A549 (cell line): ENCODE data around the gene C16orf90. TPM values are rescaled to one million over a fixed set of nuclear protein-coding genes. Genes with fewer than 3 reads are reported as not detected.
A peak's percentile ranks its signal among the peaks of the same experiment; 100 is the strongest.

Source experiments
- ATAC-seq, 2 experiments: fragments of 200-7000 bp in 1 of 2; fragments of >200 bp in 1 of 2; cut with Nextera tagmentation in 1 of 2; cut with Tn5 transposase in 1 of 2; 3 replicates each; pipeline versions ENCODE4 v1.8.0 to v1.9.1; 2018 to 2020; ENCODE audit warnings: mild to moderate bottlenecking in 1 of 2, moderate library complexity in 1 of 2
- CTCF ChIA-PET: fragments of 300-600 bp; sonication (Branson Sonifier 250); formaldehyde crosslinking; extraction: SDS; loops from one replicate; lab custom pipeline; 2021; ENCODE audit warnings: antibody characterized with exemption, inconsistent platforms; lab: Yijun Ruan, JAX
- POLR2A ChIA-PET: fragments of 350-600 bp; formaldehyde crosslinking; extraction: SDS; loops from one replicate; lab custom pipeline; 2021; ENCODE audit warnings: antibody characterized with exemption, inconsistent platforms; lab: Yijun Ruan, JAX
- DNase-seq, 2 experiments: peaks; one replicate each; pipeline versions ENCODE4 v3.0.0 to v3.0.0-alpha.2; 2011 to 2016; ENCODE audit warnings: low read depth in 1 of 2, low spot score in 1 of 2
- FAIRE-seq: peaks from 2 replicates; lab custom pipeline; 2011; peaks lifted over from hg19 to GRCh38; lab: Jason Lieb, UNC
- H3K27ac ChIP-seq, 2 experiments: fragments of >200 bp; sonication (Bioruptor Twin); formaldehyde crosslinking; 3 replicates each; pipeline ENCODE4 v1.5.1; 2016 to 2017
- H3K4me1 ChIP-seq: fragments of >200 bp; sonication (Bioruptor Twin); formaldehyde crosslinking; 3 replicates; pipeline ENCODE4 v1.6.1; 2016
- H3K4me2 ChIP-seq: fragments of >200 bp; sonication (Bioruptor Twin); formaldehyde crosslinking; 3 replicates; pipeline ENCODE4 v1.6.1; 2016
- H3K4me3 ChIP-seq: fragments of >200 bp; sonication (Bioruptor Twin); formaldehyde crosslinking; 3 replicates; pipeline ENCODE4 v1.5.1; 2016
- H3K9me3 ChIP-seq: fragments of >200 bp; sonication (Bioruptor Twin); formaldehyde crosslinking; 3 replicates; pipeline ENCODE4 v1.6.1; 2016
- CHD4 ChIP-seq: fragments of 200-600 bp; sonication (generic); IDR thresholded peaks from 2 replicates; pipeline ENCODE4 v1.6.1; 2016; ENCODE audit warnings: antibody characterized with exemption, mild to moderate bottlenecking, borderline replicate concordance
- CTCF ChIP-seq: fragments of >200 bp; sonication (Bioruptor Twin); formaldehyde crosslinking; IDR thresholded peaks from 3 replicates; pipeline ENCODE4 v1.5.1; 2016
- HMGXB4 ChIP-seq: fragments of 250-450 bp; sonication (Bioruptor Pico); IDR thresholded peaks from 2 replicates; pipeline ENCODE4 v1.5.0; 2021; ENCODE audit warnings: mild to moderate bottlenecking, moderate library complexity, borderline replicate concordance
- JUN ChIP-seq, 2 experiments: fragments of >200 bp; sonication (Bioruptor Twin); formaldehyde crosslinking; IDR thresholded peaks; 2 replicates in 1 of 2; 3 replicates in 1 of 2; pipeline ENCODE4 v1.6.1; 2016 to 2017
- KDM5A ChIP-seq: fragments of 200-600 bp; sonication (generic); IDR thresholded peaks from 2 replicates; pipeline ENCODE4 v1.6.1; 2016; ENCODE audit warnings: antibody characterized with exemption, mild to moderate bottlenecking
- MAFK ChIP-seq: fragments of 450-650 bp; IDR thresholded peaks from 2 replicates; pipeline ENCODE4 v1.6.1; 2014; ENCODE audit not compliant: partially characterized antibody
- NR3C1 ChIP-seq: fragments of >200 bp; sonication (Bioruptor Twin); formaldehyde crosslinking; IDR thresholded peaks from 3 replicates; pipeline ENCODE4 v1.6.1; 2017
- PHF8 ChIP-seq: fragments of 200-600 bp; sonication (generic); IDR thresholded peaks from 2 replicates; pipeline ENCODE4 v1.6.1; 2016; ENCODE audit warnings: low read depth, mild to moderate bottlenecking, antibody characterized with exemption, moderate library complexity, borderline replicate concordance
- RAD21 ChIP-seq, 2 experiments: fragments of >200 bp in 1 of 2; sonication (Bioruptor Twin) in 1 of 2; formaldehyde crosslinking in 1 of 2; IDR thresholded peaks in 1 of 2; conservative IDR thresholded peaks in 1 of 2; 2 replicates in 1 of 2; 3 replicates in 1 of 2; pipeline ENCODE4 v1.6.1; 2012 to 2018; ENCODE audit warnings: inconsistent platforms in 1 of 2
- RARB ChIP-seq: fragments of 250-450 bp; sonication (Bioruptor Pico); IDR thresholded peaks from 2 replicates; pipeline ENCODE4 v1.8.0; 2021; ENCODE audit warnings: mild to moderate bottlenecking, moderate library complexity
- SREBF2 ChIP-seq: fragments of 450-650 bp; IDR thresholded peaks from 2 replicates; pipeline ENCODE4 v1.6.1; 2014; ENCODE audit warnings: mild to moderate bottlenecking, moderate library complexity
- WGBS: methylation state at CpG from one replicate; pipeline ENCODE4 v1.1.6; 2017; ENCODE audit errors: missing lambda C conversion rate; 5-methylcytosine and 5-hydroxymethylcytosine counted together
- polyA plus RNA-seq, 4 experiments: library from polyadenylated mRNA; depleted of rRNA in 3 of 4; stranded (reverse); fragments of >200 nt; fragmentation: RNase III in 1 of 4; extraction: RNeasy Plus Mini Kit Qiagen cat#74134 plus additional on column Dnase treatment in 1 of 4; gene quantifications; 2 replicates in 3 of 4; 3 replicates in 1 of 4; pipeline ENCODE4 v1.2.3, GENCODE V29; 2011 to 2017
- TF ChIP-seq, protein P1 (sequence below): fragments of >200 bp; sonication (Bioruptor Twin); formaldehyde crosslinking; IDR thresholded peaks from 2 replicates; pipeline ENCODE4 v1.6.1; 2016

C16orf90 gene
- polyA plus RNA-seq, 2 of the 4 experiments (the other 2 are of a cell fraction): not detected

DNA sequence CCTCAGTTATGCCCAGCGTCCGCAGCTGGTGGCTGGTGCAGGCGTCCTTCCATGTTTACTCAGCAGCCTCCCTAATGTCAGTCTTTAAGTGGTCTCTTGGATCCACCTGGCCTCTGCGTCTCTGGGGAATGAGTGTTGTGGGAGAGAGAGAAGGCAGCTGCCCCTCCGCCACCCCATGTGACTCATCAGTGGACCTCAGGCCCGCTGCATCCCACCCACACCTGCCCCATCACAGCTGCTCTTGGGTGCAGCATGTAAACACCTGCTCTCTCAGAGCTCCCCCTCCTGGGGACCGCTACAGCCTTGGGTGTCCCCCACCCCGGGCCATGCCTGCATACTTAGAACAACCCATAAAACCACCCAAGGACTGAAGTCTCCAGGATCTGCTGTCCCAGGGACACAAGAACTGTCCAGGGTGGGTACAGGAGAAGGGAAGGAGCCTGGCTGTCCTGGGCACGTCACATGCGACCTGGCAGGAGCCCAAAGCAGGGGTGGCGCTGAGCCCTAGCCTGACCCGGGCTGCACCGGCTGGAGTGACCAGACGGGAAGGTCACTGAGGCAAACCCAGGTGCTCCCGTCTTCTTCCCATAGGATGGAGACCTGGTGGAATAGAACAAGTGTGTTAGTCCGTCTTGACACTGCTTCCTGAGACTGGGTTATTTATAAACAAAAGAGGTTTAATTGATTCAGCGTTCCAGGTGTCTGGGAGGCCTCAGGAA, 4.2 kb downstream of the C16orf90 start:
- Histone ChIP-seq H3K4me2 (no peak overlapping the region), H3K4me3 (no peak overlapping the region), H3K27ac (no peak overlapping the region), H3K4me1 (no peaks in the 10 kb centered on the region), H3K9me3 (no peaks in the 10 kb centered on the region)
- WGBS: 61% methylated on average over 16 of the region's 17 CpGs
- ChIA-PET POLR2A (no interaction called here), CTCF (interaction anchor here (0.9 to 1.6 kb wide), 3 partner anchors 9 to 308 kb away, joined by 3 to 11 read pairs (median 3); partner anchors contain the start of gene CLUAP1)
- 0 out of 5 replicates have a peak, but pooled peaks of 1 of the 2 experiments have one; percentile 13 for TF ChIP-seq RAD21 (conservative IDR thresholded peaks at IDR 0.05 in 1 of 2, IDR thresholded peaks at IDR 0.05 in 1 of 2)
- TF ChIP-seq JUN (IDR thresholded peaks at IDR 0.05): no peak
- no peak for FAIRE-seq
- peak; percentile 7 to 10; a peak in 1 of 6 replicates for ATAC-seq
- no peak for DNase-seq

DNA sequence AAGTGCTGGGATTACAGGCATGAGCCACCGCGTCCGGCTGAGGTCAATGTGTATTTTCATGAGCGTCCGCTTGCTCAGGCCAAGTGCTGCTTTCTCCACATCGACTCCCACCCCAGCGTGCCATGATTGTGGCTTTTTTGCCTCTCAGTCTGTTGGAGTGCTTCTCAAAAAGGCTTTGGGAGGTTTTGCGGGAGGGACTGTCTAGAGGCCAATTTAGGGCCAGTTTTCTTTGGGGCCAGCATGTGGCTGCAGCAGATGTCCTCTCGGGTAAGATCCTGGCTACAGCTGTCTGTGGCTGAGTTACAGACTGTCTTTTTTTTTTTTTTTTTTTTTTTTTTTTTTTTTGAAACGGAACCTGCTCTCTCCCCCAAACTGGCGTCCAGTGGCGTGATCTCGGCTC, 6.5 kb downstream of the C16orf90 start:
- ATAC-seq (no peak), FAIRE-seq (no peak), DNase-seq (no peak)
- TF ChIP-seq CTCF (no peak), NR3C1 (no peak), HMGXB4 (CRISPR knock-in tag) (no peak), SREBF2 (no peak)
- TF ChIP-seq, protein P1, sequence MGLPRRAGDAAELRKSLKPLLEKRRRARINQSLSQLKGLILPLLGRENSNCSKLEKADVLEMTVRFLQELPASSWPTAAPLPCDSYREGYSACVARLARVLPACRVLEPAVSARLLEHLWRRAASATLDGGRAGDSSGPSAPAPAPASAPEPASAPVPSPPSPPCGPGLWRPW: no peak
- POLR2A ChIA-PET: interaction anchor here (1.2 kb wide), 1 partner anchor 32 kb away, joined by 5 read pairs; no protein-coding TSS in a partner anchor
- 72% methylated on average over 9 of the region's 13 CpGs for WGBS
- Histone ChIP-seq H3K4me3 (no peak overlapping the region), H3K9me3 (no peaks in the 10 kb centered on the region), H3K4me1 (no peaks in the 10 kb centered on the region), H3K27ac (no peak overlapping the region), H3K4me2 (no peak overlapping the region)
- CTCF ChIA-PET: interaction anchor here (0.7 kb wide), 1 partner anchor 160 kb away, joined by 3 read pairs; no protein-coding TSS in a partner anchor

- WGBS: 91% methylated on average over 22 of the region's 24 CpGs
- ChIA-PET POLR2A (interaction anchor here (1.2 kb wide), 1 partner anchor 31 kb away, joined by 5 read pairs; no protein-coding TSS in a partner anchor), CTCF (no interaction called here)
- peak; percentile 17 to 31; a peak in 3 of 6 replicates for ATAC-seq
- no peak for FAIRE-seq
- no peak for DNase-seq
- no peak for TF ChIP-seq KDM5A
- TF ChIP-seq RARB: no peak
- Histone ChIP-seq H3K9me3 (no peaks in the 10 kb centered on the region), H3K27ac (no peak overlapping the region), H3K4me1 (no peaks in the 10 kb centered on the region), H3K4me2 (no peak overlapping the region), H3K4me3 (no peak overlapping the region)
Measured at GRCh38 chr16:3487521-3488410, 7.5 kb downstream of the C16orf90 start.

DNA sequence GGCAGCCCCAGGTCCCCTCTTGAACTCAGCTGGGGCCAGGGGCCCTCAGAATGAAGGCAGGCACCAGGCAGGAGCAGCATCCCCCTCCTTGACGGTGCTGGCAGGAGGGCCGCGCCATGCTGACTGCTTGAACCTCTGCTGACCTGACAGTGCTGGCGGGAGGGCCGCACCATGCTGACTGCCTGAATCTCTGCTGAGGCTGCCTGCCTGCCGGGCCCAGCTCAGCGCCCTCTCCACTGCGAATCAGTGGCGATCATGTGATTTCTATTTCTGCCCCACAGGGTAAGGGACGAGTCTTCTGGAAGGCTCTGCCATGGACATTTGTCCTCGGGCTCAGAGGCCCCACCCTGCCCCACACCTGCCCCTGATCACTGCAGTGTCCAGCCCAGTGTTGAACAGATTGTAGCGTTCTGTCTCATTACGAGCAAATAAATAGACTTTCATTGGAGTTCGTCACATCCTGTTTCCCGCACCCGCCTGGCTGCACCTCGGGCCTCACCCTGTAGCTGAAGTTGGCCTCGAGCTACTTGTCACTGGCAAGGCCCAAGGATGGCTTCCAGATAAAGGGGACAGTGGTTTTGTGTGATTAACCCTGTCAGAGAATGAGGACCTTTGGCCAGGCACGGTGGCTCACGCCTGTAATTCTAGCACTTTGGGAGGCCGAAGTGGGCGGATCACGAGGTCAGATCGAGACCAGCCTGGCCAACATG, 8.6 kb downstream of the C16orf90 start:
- WGBS: 93% methylated on average over 22 of the region's 24 CpGs
- no peak overlapping the region for H3K4me3 ChIP-seq
- TF ChIP-seq PHF8 (no peak), CHD4 (no peak), MAFK (no peak)
- no peak overlapping the region for H3K27ac ChIP-seq
- no peaks in the 10 kb centered on the region for H3K4me1 ChIP-seq
- DNase-seq (no peak), ATAC-seq (no peak), FAIRE-seq (no peak)
- CTCF ChIA-PET: interaction anchor here (1.3 kb wide), 1 partner anchor 14 kb away, joined by 3 read pairs; the partner anchor contains the start of gene CLUAP1
- H3K4me2 ChIP-seq: no peak overlapping the region
- POLR2A ChIA-PET: no interaction called here
- no peaks in the 10 kb centered on the region for H3K9me3 ChIP-seq
